Vagina (tissue), 2 donors: ENCODE data around the gene TAMALIN. TPM values are rescaled to one million over a fixed set of nuclear protein-coding genes. Genes with fewer than 3 reads are reported as not detected.
A peak's percentile ranks its signal among the peaks of the same experiment; 100 is the strongest.

Source experiments
- DNase-seq, 2 donors: peaks; one replicate each; pipeline ENCODE4 v3.0.0-alpha.2; 2017; ENCODE audit errors: extremely low spot score in 2 of 2
- H3K27ac ChIP-seq: fragments of 200-600 bp; sonication (generic); one replicate; pipeline ENCODE4 v1.5.1; 2019
- H3K27me3 ChIP-seq: fragments of 200-600 bp; sonication (generic); one replicate; pipeline ENCODE4 v1.5.1; 2019
- H3K36me3 ChIP-seq, 2 donors: fragments of 200-600 bp; sonication (generic); one replicate each; pipeline ENCODE4 v1.5.1; 2017 to 2019
- H3K4me1 ChIP-seq: fragments of 200-600 bp; sonication (generic); one replicate; pipeline ENCODE4 v1.5.1; 2019
- H3K4me3 ChIP-seq, 2 donors: fragments of 200-600 bp; sonication (generic); 1 replicate in 1 of 2; 2 replicates in 1 of 2; pipeline ENCODE4 v1.5.1; 2016 to 2019
- H3K9me3 ChIP-seq: fragments of 200-600 bp; sonication (generic); one replicate; pipeline ENCODE4 v1.5.1; 2019
- CTCF ChIP-seq, 3 experiments: fragments of 450-650 bp in 2 of 3; fragments of 200-600 bp in 1 of 3; sonication (generic) in 1 of 3; IDR thresholded peaks; one replicate each; pipeline ENCODE4 v1.5.1; 2017 to 2019; ENCODE audit warnings: antibody characterized with exemption in 3 of 3, mild to moderate bottlenecking in 2 of 3, moderate library complexity in 2 of 3
- POLR2A ChIP-seq, 2 donors: fragments of 450-650 bp; IDR thresholded peaks; one replicate each; pipeline ENCODE4 v1.6.1; 2017; ENCODE audit warnings: antibody characterized with exemption in 2 of 2, mild to moderate bottlenecking in 2 of 2, moderate library complexity in 2 of 2
- POLR2AphosphoS5 ChIP-seq, 2 donors: sonication (generic); formaldehyde crosslinking; IDR thresholded peaks; one replicate each; pipeline ENCODE4 v1.9.0; 2017; ENCODE audit warnings: antibody characterized with exemption in 2 of 2, mild to moderate bottlenecking in 2 of 2, low read depth in 1 of 2; ENCODE audit not compliant: insufficient read depth in 1 of 2
- intact Hi-C: fragments of 100-400 bp; cut with DNase I; formaldehyde crosslinking; loops from one replicate; pipeline ENCODE4 v1.15.1; 2023
- small RNA-seq: library from RNA; depleted of rRNA; stranded (forward); fragments of <200 nt; gene quantifications from one replicate; pipeline ENCODE3, GENCODE V24; 2016
- total RNA-seq: library from RNA; depleted of rRNA; stranded (reverse); fragments of >200 nt; gene quantifications from one replicate; pipeline ENCODE4 v1.2.3, GENCODE V29; 2016

TAMALIN gene
- total RNA-seq, 1 donor from 2014 or later = 47.1 TPM

- Histone ChIP-seq H3K27ac (peak overlapping the region; percentile 49), H3K36me3 (peaks cover 0 to 13% of the 10 kb centered on the region in 2 donors), H3K4me1 (no peaks in the 10 kb centered on the region), H3K4me3 (no peak overlapping the region), H3K9me3 (no peaks in the 10 kb centered on the region), H3K27me3 (no peaks in the 10 kb centered on the region)
- no peak for TF ChIP-seq POLR2AphosphoS5 (IDR thresholded peaks at IDR 0.05; ENCODE audit: insufficient read depth in 1 of 2, low read depth in 1 of 2)
- no peak for TF ChIP-seq POLR2A (IDR thresholded peaks at IDR 0.05)
- no peak for TF ChIP-seq CTCF (IDR thresholded peaks at IDR 0.05)
- intact Hi-C loops = no loop called here
- DNase-seq = no peak
These were observed 55.7 kb downstream of the TAMALIN start for GRCh38 chr12:52062167-52063081.

- Histone ChIP-seq H3K4me3 (no peak overlapping the region), H3K27me3 (no peaks in the 10 kb centered on the region), H3K36me3 (peaks cover 0 to 6% of the 10 kb centered on the region in 2 donors), H3K27ac (peak overlapping the region; percentile 49), H3K4me1 (no peaks in the 10 kb centered on the region), H3K9me3 (no peaks in the 10 kb centered on the region)
- no peak for DNase-seq
- intact Hi-C loops = no loop called here
- TF ChIP-seq POLR2AphosphoS5 (IDR thresholded peaks at IDR 0.05; ENCODE audit: insufficient read depth in 1 of 2, low read depth in 1 of 2) = no peak
- no peak for TF ChIP-seq POLR2A (IDR thresholded peaks at IDR 0.05)
- no peak for TF ChIP-seq CTCF (IDR thresholded peaks at IDR 0.05)
These were observed 56.6 kb downstream of the TAMALIN start for GRCh38 chr12:52063082-52063924.

- Histone ChIP-seq H3K27me3 (no peaks in the 10 kb centered on the region), H3K36me3 (no peaks in the 10 kb centered on the region), H3K4me1 (peaks cover 3% of the 10 kb centered on the region), H3K4me3 (no peak overlapping the region), H3K27ac (peak overlapping the region; percentile 49), H3K9me3 (no peaks in the 10 kb centered on the region)
- intact Hi-C loops = no loop called here
- TF ChIP-seq POLR2AphosphoS5 (IDR thresholded peaks at IDR 0.05; ENCODE audit: insufficient read depth in 1 of 2, low read depth in 1 of 2) = peak in 1 of 2 donors; percentile 58
- TF ChIP-seq CTCF (IDR thresholded peaks at IDR 0.05) = no peak
- TF ChIP-seq POLR2A (IDR thresholded peaks at IDR 0.05) = no peak
- no peak for DNase-seq
These were observed 57.4 kb downstream of the TAMALIN start for GRCh38 chr12:52063981-52064649.

Small RNAs within 50 kb of the gene (small RNA-seq; reads per million reads assigned to genes)
- gene RNU6-574P = not detected

Other genes starting within 250 kb of the TAMALIN start
- gene FIGNL2, start 158.2 kb upstream of the TAMALIN start, total RNA-seq = not detected
- not detected for gene ANKRD33, start 118.8 kb upstream of the TAMALIN start, total RNA-seq
- gene ACVRL1, start 99.4 kb upstream of the TAMALIN start, total RNA-seq = 115 TPM
- 23.6 TPM for gene ACVR1B, start 55.2 kb upstream of the TAMALIN start, total RNA-seq
- 465 TPM for gene NR4A1, start 44.5 kb downstream of the TAMALIN start, total RNA-seq
- gene ATG101, start 63.0 kb downstream of the TAMALIN start, total RNA-seq = 27.7 TPM
- gene SMIM41, start 72.8 kb downstream of the TAMALIN start, total RNA-seq = 1.5 TPM
- gene KRT80, start 185.1 kb downstream of the TAMALIN start, total RNA-seq = 7.9 TPM
- gene KRT7, start 226.3 kb downstream of the TAMALIN start, total RNA-seq = 7.6 TPM